GM12875 (cell line): Measurements from ENCODE around the gene LEUTX.

Experiments
- H3K4me3 ChIP-seq: one replicate; pipeline ENCODE4 v1.5.1; 2011; ENCODE audit warnings: low read depth, low read length, control low read depth
- TF ChIP-seq, protein P1 (sequence below): IDR thresholded peaks from 2 replicates; pipeline ENCODE4 v1.5.1; 2011; ENCODE audit warnings: low read depth, mild to moderate bottlenecking, control low read depth, inconsistent platforms, low read length, moderate library complexity, borderline replicate concordance; ENCODE audit not compliant: insufficient read depth

LEUTX gene

DNA sequence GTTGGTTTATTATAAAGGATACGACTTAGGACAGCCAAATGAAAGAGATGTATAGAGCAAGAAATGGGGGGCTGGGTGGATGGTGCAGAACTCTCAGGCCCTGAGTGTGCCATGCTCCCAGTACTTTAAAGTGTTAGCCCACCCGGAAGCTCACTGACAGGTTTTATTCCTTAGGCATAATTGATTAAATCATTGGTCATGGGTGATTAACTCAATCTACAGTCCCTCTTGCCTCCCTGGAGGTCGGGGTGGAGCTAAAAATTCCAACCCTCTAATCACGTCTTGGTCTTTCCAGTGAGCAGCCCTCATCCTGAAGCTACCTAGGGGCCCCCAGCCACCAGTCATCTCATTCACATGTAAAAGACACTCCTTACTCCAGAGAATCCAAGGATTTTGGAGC, 9.9 kb upstream of the LEUTX start:
- H3K4me3 ChIP-seq, result no peak overlapping the region
- TF ChIP-seq, protein P1, sequence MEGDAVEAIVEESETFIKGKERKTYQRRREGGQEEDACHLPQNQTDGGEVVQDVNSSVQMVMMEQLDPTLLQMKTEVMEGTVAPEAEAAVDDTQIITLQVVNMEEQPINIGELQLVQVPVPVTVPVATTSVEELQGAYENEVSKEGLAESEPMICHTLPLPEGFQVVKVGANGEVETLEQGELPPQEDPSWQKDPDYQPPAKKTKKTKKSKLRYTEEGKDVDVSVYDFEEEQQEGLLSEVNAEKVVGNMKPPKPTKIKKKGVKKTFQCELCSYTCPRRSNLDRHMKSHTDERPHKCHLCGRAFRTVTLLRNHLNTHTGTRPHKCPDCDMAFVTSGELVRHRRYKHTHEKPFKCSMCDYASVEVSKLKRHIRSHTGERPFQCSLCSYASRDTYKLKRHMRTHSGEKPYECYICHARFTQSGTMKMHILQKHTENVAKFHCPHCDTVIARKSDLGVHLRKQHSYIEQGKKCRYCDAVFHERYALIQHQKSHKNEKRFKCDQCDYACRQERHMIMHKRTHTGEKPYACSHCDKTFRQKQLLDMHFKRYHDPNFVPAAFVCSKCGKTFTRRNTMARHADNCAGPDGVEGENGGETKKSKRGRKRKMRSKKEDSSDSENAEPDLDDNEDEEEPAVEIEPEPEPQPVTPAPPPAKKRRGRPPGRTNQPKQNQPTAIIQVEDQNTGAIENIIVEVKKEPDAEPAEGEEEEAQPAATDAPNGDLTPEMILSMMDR, result no peak

DNA sequence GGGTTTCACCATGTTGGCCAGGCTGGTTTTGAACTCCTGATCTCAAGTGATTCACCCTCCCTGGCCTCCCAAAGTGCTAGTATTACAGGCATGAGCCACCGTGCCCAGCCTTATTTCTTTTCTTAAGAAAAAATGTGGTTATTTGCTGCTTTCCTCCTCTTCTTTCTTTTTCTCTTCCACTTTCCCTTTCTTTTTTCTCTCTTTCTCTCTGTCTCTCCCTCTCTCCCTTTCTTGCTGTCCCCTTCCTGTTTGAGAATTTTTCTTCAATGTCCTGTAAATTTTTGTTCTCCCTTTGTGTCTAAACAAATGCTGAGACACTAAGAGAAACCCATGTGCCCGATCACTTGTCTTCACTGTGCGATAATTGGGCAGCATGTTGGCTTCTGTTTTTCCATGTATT, 2.2 kb downstream of the LEUTX start:
- H3K4me3 ChIP-seq, result no peak overlapping the region
- TF ChIP-seq, protein P1, result no peak

DNA sequence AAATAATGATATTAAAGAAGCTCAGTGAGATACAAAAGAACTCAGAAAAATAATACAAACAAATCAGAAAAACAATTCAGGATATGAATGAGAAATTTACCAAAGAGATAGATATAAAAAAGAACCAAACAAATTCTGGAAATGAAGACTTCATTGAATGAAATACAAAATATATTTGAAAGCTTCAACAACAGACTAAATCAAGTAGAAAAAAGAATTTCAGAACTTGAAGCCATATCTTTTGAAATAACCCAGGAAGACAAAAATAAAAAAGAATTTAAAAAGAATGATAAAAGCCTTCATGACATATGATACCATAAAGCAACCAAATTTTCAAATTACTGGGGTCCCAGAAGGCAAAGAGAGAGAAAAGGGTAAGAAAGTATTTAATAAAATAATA, 9.6 kb downstream of the LEUTX start:
- no peak overlapping the region for H3K4me3 ChIP-seq
- TF ChIP-seq, protein P1, result no peak

DNA sequence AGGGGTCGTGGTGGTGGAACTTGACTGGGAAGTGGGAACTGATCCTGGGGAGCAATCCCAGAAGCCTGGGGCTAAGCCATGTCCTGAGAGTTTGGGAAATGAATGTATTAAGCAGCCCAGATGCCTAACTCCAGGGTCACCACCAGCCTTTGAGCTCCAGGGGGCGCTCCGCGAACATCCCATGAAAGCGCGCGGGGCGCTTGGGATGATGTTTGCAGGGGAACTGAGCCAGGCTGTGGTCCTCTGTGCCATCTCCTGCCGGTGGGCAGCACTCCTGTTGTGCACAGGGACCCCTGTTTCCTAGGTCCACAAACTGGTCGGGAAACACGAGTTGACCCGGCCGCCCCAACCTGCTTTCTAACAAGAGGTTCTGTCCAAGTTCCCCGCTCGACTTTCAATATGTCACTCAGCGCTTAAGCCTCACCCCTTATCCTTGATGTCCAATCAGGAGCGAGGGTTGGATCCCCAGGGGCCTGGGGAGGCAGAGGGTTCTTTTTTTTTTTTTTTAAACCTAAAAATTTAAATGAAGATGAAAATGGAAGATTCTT, 14.4 kb downstream of the LEUTX start:
- H3K4me3 ChIP-seq, result peak overlapping the region; percentile 70
- TF ChIP-seq, protein P1, result peak; percentile 95

DNA sequence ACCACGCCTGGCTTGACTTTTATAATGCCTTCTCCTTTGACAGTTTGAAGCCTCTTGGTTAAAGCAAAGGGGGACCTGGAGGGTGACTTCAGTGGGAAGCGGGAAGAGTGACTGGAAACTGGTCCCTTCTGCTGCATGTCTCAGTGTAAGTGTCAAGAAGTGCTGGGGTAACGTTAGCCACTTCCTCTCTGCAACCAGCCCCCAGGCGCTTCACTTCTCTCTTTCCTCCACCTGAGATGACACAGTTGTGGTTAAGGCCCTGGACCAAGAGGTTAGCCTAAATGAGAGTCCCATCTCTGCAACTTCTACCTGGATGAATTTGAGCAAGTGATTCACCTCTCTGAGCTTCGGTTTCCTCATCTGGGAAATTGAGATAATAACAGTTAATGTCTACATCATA, 16.3 kb downstream of the LEUTX start:
- TF ChIP-seq, protein P1, result no peak
- no peak overlapping the region for H3K4me3 ChIP-seq

DNA sequence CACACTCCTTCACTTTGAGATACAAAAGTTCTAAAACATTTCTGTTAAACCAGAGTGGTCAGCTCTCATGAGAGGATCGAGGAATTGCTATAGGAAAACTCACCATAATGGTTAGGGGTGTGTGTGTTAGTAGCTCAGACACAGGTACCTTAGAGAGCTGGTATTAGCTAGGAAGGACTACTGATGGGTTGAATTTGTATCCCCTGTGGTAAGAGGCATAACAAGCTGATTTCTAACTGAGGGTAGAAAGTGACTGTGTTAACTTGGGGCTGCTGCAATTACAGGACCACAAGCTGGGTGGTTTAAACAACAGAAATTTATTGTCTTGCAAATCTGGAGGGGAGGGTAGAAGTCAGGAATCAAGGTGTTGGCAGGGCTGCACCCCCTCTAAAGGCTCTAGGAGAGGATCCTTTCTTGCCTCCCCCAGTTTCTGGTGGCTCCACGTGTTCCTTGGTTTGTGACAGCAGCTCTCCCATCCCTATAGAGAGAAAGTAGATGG, 17.4 kb downstream of the LEUTX start:
- TF ChIP-seq, protein P1, result no peak
- H3K4me3 ChIP-seq, result no peak overlapping the region

DNA sequence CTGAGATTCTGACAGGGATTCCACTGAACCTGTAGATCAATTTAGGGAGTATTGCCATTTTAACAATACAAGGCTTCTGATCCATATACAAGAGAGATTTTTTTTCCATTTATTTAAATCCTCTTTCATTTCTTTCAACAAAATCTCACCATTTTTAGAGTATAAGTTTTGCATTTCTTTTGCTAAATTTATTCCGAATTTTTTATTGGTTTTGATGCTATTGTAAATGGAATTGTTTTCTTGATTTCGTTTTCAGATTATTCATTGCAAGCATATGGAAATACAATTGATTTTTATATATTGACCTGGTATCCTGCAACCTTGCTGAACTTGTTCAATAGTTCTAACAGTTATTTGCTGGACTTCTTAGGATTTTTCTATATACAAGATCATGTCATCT, 18.4 kb downstream of the LEUTX start:
- TF ChIP-seq, protein P1, result no peak

More for the DNA sequence above, 18.4 kb downstream of the LEUTX start:
- no peak overlapping the region for H3K4me3 ChIP-seq
